Mesodermal cell (in vitro differentiated cells): ENCODE results near the gene PLEKHG4B.
"Not testable (repeated sequence)": the region's sequence is repeated elsewhere in the genome, so short reads cannot be mapped to it uniquely, and the experiment has no call there.

ENCODE experiments used
- H3K27ac ChIP-seq: 2 replicates; pipeline ENCODE4 v1.7.0; 2013; ENCODE audit warnings: mild to moderate bottlenecking, low read depth, low read length, moderate library complexity; ENCODE audit not compliant: severe bottlenecking
- H3K36me3 ChIP-seq: 2 replicates; pipeline ENCODE4 v1.7.1; 2013; ENCODE audit warnings: mild to moderate bottlenecking, low read length, moderate library complexity; ENCODE audit not compliant: control insufficient read depth, insufficient read depth
- H3K4me1 ChIP-seq: one replicate; pipeline ENCODE4 v1.7.1; 2013; ENCODE audit warnings: mild to moderate bottlenecking, low read length; ENCODE audit not compliant: insufficient read depth, control insufficient read depth, poor library complexity, severe bottlenecking
- H3K4me3 ChIP-seq: 2 replicates; pipeline ENCODE4 v1.7.0; 2013; ENCODE audit warnings: low read length, control low read depth, mild to moderate bottlenecking; ENCODE audit not compliant: insufficient read depth, poor library complexity, severe bottlenecking; ENCODE audit errors: extremely low read depth
- H3K9me3 ChIP-seq: 2 replicates; pipeline ENCODE4 v1.7.1; 2013; ENCODE audit warnings: mild to moderate bottlenecking, low read length, moderate library complexity; ENCODE audit not compliant: control insufficient read depth
- WGBS, 2 experiments: methylation state at CpG; one replicate each; pipeline ENCODE4 v1.1.5; 2013; ENCODE audit warnings: missing lambda C conversion rate in 2 of 2; ENCODE audit not compliant: insufficient coverage in 2 of 2; 5-methylcytosine and 5-hydroxymethylcytosine counted together

The PLEKHG4B gene

GRCh38 chr5:56561-57290 lies 35.2 kb upstream of the PLEKHG4B start:
- H3K9me3 ChIP-seq: no peaks in the 10 kb centered on the region
- no peaks in the 10 kb centered on the region for H3K36me3 ChIP-seq
- no peaks in the 10 kb centered on the region for H3K4me1 ChIP-seq
- no peak overlapping the region for H3K27ac ChIP-seq
- 84 to 89% methylated on average over 6 to 9 of the region's 9 CpGs for WGBS, 2 experiments
- no peak overlapping the region for H3K4me3 ChIP-seq

- H3K4me1 ChIP-seq, H3K36me3 ChIP-seq, H3K27ac ChIP-seq, H3K4me3 ChIP-seq, H3K9me3 ChIP-seq: not testable (repeated sequence)
- WGBS, 2 experiments: no CpG with 5 or more reads among the region's 1 CpG
These were observed 31.7 kb upstream of the PLEKHG4B start for GRCh38 chr5:60250-60649.

DNA sequence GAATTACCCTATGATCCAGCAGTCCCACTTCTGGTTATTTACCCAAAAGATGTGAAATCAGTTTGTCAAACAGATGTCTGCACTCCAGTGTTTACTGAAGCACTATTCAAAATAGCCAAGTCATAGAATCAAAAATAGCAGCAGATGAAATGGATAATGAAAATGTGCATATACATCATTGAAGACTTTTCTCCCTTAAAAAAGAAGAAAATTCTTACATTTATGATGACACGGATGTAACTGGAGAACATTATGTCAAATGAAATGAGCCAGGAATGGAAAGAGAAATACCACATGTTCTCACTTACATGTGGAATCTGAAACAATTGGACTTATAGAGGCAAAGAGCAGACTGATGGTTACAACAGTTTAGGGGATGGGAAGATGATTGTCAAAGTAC lies 21.5 kb upstream of the PLEKHG4B start:
- Histone ChIP-seq H3K27ac (no peak overlapping the region), H3K4me3 (no peak overlapping the region), H3K9me3 (peaks cover 7% of the 10 kb centered on the region), H3K4me1 (no peaks in the 10 kb centered on the region), H3K36me3 (no peaks in the 10 kb centered on the region)
- 100% methylated on average over 1 of the region's 1 CpG; no CpG with 5 or more reads in 1 of the 2 experiments for WGBS, 2 experiments

GRCh38 chr5:72316-73180 lies 19.4 kb upstream of the PLEKHG4B start:
- H3K9me3 ChIP-seq, H3K4me1 ChIP-seq, H3K27ac ChIP-seq, H3K36me3 ChIP-seq, H3K4me3 ChIP-seq: not testable (repeated sequence)
- WGBS, 2 experiments: 89 to 90% methylated on average over 11 to 22 of the region's 31 CpGs

DNA sequence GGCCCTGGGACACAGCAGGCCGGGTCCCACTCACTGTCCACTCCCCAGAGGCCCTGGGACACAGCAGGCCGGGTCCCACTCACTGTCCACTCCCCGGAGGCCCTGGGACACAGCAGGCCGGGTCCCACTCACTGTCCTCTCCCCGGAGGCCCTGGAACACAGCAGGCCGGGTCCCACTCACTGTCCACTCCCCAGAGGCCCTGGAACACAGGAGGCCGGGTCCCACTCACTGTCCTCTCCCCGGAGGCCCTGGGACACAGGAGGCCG lies 18.9 kb upstream of the PLEKHG4B start:
- not testable (repeated sequence) for H3K36me3 ChIP-seq, H3K27ac ChIP-seq, H3K4me1 ChIP-seq, H3K9me3 ChIP-seq, H3K4me3 ChIP-seq
- 67 to 70% methylated on average over 3 to 4 of the region's 9 CpGs for WGBS, 2 experiments

DNA sequence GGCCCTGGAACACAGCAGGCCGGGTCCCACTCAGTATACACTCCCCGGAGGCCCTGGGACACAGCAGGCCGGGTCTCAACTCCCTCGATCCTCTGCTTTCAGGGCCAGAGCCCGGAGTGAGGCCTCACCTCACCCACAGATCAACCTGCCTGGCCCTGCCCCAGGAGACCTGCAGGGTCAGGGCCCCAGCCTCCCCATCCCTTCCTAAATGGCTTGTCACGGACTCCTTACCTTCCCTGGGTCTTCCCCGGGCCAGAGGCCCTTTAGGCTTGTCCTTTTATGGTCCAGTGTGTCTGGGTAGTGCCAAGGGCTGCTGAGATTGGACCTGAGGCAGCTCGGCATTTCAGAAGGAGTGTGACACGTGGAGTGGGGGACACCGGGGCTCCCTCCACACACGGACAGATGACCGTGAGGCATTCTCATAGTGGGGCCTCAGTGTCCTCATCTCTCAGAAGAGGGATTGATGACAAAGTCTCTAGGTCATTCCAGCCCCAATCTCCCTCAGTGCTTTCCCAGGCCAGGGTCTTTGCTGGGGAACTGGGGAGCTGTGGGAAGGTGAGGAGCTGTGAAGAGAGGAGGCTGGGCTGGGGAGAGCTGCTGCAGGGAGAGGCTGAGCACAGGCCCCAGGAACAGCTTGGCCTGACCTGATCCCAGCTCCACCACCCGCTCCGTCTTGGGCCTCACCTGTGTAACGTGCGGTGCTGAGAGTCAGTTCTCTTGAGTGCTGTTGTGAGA lies 18.0 kb upstream of the PLEKHG4B start:
- H3K27ac ChIP-seq: no peak overlapping the region
- H3K36me3 ChIP-seq: no peaks in the 10 kb centered on the region
- no peak overlapping the region for H3K4me3 ChIP-seq
- peaks cover 12% of the 10 kb centered on the region for H3K4me1 ChIP-seq
- H3K9me3 ChIP-seq: no peaks in the 10 kb centered on the region
- WGBS, 2 experiments: 87 to 93% methylated on average over 14 to 16 of the region's 16 CpGs

DNA sequence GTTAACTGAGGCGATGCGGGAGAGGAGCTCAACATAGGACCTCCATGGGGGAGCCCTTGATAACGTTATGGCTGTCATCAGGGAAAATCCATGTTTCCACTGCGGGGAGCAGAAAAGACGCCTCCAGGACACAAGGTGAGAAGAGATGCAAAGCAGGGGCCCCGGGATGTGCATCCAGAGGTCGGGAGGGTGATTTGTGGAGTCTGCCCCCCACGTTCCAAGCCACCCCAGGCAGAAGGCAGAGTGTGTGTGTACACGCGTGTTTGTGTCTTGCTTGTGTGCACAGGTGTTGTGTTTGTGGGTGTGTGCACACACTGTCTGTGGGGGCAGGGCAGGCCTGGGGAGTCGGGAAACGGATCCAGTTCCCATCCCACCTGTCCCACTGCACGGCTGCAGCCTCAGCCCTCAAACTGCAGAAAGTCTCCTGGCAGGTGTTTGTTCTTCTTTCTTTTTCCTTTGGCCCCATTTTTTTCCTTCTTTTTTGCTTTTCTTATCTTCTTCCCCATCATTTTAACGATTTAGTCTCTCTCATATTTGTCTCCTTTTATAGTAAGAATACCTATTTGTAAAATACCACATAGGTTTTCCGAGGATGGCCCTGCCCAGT lies 17.4 kb upstream of the PLEKHG4B start:
- Histone ChIP-seq H3K36me3 (no peaks in the 10 kb centered on the region), H3K27ac (no peak overlapping the region), H3K4me1 (peaks cover 12% of the 10 kb centered on the region), H3K9me3 (no peaks in the 10 kb centered on the region), H3K4me3 (no peak overlapping the region)
- WGBS, 2 experiments: 81 to 88% methylated on average over 11 to 12 of the region's 15 CpGs

DNA sequence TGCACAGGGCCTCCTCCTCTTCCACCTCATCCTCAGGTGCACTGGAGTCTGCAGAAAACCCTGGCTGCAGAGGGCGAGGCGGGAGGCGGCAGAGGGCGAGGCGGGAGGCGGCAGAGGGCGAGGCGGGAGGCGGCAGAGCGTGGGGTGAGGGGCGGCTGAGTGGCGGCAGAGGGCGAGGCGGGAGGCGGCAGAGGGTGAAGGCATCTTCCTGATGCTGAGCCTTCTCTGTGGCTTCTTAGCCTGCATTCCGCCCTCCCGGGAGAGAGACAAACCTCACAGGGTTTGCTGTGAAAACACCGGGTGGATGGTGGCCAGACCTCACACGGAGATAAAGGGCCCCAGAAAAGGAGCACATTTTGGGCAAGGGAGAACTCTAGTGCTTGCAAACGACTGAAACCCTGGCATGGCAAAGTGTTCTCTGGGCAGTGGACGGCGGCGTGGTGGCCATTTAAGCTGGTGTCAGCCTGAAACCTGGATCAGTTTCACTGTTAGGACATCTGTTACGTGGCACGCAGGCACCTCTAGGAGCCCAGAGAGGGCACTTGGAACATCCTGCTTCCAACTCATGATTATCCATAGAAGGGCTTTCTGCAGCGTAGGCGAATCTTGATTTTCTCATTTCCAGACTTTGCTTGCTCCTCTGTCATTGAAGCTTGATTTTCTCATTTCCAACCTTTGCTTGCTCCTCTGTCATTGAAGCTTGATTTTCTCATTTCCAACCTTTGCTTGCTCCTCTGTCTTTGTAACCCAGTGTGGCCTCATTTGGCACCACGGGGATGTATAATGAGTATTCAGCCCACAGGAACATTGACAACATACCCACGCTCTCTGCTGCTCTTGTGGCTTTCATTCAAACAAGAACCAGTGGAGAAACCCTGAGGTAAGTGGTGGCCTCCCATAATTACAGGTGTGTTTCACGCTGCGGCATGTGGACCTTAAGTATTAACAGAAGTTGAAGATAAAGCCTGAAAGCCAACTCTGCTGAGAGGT lies 16.3 kb upstream of the PLEKHG4B start:
- H3K27ac ChIP-seq: no peak overlapping the region

GRCh38 chr5:76358-77169 lies 15.4 kb upstream of the PLEKHG4B start:
- H3K4me3 ChIP-seq: no peak overlapping the region
- H3K9me3 ChIP-seq: no peaks in the 10 kb centered on the region
- no peak overlapping the region for H3K27ac ChIP-seq
- peaks cover 13% of the 10 kb centered on the region for H3K4me1 ChIP-seq
- WGBS, 2 experiments: 90 to 95% methylated on average over 20 of the region's 22 CpGs
- H3K36me3 ChIP-seq: no peaks in the 10 kb centered on the region

More for the DNA sequence above, 16.3 kb upstream of the PLEKHG4B start:
- Histone ChIP-seq H3K9me3 (no peaks in the 10 kb centered on the region), H3K4me1 (peaks cover 12% of the 10 kb centered on the region), H3K36me3 (no peaks in the 10 kb centered on the region), H3K4me3 (no peak overlapping the region)
- 87 to 89% methylated on average over 30 of the region's 31 CpGs for WGBS, 2 experiments
